Measurements from ENCODE around the gene SKP1.

The SKP1 gene

DNA sequence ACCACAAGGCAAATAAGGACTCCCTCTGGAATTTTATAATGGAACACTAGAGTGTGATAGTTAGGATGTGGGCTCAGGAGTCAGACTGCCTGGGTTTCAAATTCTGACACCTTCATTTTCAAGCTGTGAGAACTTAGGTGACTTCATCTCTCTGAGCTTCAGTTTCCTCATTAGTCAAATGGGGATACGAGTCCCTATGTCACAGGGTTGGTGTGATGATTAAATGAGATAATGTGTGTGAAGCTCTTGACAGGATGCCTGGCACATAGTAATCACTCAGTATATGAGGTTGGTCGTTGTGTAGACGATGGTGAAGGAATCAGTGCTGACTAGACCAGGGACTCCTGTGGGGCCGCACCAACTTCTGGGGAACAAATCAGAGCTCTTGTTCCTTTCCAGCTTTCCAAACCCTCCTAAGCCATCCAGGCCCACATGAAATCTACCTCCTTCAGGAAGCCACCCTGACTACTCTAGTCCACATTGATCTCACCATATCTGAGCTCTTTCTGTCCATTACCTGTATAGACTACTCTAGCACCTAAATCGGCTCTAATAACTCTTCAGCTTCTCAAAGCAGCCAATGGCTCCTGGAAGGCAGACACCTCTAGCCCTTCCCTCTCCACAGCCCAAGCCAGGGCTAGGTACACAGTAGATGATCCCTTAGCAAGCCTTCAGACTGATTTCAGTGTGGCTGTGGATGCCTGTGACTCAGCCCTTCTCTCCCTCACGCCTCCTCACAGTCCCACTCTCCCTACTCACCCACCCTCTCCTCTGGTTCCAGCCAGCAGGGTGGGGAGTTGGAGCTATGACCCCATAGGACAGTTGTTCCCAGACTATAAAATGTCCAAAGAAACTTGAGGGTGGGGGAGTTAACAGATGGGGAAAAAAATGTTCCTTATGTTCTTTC lies 64.8 kb downstream of the SKP1 start:
- no peak for DNase-seq

DNA sequence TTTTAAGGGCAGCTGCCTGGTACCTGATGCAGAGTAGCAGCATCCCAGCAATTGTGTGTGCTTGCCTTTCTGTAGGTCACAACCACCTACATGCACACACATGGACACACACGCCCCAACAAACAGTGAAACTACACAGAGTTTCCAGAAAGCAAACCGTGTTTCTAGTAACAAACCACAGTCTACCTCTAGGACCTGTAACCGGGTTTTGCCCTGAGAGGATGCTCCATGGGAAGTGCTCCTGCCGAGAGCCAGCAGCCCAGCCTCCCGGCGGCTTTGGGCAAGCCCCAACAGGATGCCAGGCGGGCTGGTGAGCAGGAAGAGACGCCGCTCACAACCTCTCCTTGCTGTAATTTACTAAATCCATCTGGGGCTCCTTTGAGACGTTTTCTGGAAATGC lies 66.4 kb downstream of the SKP1 start:
- no peak for DNase-seq

DNA sequence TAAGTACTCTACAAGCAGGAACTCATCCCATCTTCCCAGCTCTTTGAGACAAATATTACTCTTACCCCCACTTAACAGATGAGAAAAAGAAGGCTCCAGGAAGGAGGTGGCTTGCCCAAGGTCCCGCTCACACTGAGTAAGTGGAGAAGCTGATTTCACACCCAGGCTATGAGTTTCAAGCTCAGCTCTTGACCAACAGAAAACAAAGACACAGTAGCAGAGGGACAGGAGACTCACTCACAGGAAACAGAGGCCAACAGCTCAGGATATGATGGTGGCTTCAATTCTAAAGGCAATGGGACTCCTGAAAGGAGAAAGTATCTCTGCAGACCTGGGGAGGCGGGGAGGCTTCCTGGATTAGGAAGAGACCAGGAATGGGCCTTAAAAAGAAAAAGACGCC lies 69.0 kb downstream of the SKP1 start:
- no peak for DNase-seq

DNA sequence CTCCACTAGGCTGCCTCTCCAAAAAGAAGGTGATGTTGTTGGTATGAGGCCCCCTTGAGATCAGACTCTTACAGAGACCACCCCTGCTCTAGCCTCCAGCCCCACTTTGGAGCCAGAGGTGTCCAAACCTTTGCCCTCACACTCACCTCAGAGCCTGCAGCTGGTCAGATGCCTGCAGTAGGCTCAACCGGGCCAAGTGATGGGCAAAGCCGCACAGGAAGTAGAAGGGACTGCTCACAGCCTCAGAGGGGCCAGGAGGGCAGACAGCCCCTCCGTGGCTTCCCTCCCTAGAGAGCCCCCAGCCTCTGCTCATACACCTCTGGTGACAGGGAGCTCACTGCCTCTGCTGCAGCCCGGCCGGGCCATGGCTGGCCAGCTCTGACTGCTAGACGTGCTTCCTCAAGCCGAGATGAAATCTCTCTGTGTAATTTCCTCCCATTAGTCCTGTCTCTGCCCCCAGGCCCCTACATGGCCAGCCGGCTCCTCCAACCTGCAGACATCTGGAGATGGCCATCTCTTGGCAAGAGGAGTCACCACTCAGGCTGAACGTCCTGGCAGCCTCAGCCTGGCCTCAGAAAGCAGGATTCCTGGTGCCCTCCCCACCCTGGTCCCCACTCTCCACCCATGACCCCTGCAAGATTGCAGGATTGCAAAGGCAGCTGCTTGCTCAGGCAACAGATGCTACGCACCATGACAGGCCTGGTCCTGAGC lies 69.6 kb downstream of the SKP1 start:
- no peak for DNase-seq

DNA sequence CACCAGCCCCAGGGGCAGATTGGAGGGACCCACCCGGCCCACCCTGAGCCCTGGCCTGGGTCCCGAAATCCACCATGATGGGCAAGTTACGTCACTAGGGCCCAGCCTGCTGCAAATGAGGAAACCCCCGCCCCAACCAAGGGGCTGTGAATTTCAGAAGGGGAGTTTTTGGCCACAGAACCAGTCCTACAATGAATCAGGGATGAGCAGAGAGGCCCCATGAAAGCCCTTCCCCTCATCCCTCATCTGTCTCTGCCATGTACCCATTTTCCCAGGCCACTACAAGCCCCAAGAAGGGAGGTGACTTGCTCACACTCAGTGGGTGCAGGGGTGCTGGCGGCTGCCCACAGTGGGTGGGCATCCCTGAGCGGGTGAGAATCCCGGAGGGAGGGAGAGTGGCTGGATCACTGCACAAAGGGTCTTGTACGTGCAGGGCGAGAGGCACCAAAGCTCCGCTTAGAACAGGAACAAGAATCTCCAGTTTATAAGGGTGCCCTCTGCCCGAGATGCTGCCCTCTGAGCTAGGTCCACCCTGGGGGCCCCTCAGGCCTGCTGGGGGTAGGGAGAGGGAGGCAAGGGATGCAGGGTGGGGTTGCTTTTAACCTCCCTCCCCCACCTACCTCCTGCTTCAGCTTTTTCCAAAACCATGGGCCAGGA lies 72.6 kb downstream of the SKP1 start:
- DNase-seq: peak; percentile 34

DNA sequence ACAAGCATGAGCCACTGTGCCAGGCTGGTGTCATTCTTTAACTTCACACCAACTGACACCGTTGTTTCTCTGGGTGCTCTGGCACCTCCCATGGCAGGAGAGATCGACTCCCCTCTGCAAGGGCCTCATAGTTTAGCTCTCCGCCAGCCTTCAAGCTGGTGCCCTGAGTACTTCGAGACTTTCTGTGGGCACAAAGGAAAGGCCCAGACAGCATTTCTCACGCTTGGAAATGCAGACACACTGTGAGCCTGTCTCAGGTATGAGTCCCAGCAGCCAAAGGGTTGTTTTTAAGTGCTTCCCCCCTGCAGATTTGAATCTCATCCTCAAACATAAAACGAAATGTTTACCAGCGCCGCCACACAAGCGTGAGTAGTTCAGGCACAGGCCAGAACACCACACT lies 73.4 kb downstream of the SKP1 start:
- DNase-seq: peak; percentile 41

DNA sequence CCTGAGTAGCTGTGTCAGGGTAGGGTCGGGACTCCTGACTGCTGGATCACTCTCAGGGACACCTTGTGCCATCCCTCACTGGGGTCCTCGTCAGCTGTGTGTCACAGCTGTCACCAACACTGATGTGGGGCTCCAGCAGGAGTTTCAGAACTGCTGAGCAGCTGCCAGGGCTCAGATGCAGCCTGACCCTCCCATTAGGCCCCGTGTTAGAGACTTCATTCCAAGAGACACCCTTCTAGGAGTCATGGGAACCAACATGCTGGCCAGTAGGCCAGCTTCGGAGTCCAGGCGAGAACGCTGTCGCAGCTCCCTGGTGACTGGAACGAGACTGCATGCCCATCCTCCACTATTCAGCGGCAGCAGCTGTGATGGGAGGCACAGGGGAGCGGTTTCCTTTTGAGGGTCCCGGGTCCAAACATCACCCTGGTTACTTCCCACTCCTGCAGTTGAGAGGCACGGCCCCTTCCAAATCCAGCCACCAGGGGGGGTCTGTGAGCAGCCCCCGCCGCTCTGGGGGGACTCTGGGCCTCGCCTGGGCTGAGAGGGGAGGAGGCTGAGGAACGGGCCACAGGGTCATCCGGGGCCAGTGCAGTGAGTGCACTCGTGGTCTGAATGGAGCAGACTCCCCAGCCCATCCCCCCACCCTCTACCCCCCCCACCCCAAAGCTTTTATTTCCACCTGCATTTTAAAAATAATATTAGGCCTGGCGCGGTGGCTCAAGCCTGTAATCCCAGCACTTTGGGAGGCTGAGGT lies 74.9 kb downstream of the SKP1 start:
- peak; percentile 65 for DNase-seq

DNA sequence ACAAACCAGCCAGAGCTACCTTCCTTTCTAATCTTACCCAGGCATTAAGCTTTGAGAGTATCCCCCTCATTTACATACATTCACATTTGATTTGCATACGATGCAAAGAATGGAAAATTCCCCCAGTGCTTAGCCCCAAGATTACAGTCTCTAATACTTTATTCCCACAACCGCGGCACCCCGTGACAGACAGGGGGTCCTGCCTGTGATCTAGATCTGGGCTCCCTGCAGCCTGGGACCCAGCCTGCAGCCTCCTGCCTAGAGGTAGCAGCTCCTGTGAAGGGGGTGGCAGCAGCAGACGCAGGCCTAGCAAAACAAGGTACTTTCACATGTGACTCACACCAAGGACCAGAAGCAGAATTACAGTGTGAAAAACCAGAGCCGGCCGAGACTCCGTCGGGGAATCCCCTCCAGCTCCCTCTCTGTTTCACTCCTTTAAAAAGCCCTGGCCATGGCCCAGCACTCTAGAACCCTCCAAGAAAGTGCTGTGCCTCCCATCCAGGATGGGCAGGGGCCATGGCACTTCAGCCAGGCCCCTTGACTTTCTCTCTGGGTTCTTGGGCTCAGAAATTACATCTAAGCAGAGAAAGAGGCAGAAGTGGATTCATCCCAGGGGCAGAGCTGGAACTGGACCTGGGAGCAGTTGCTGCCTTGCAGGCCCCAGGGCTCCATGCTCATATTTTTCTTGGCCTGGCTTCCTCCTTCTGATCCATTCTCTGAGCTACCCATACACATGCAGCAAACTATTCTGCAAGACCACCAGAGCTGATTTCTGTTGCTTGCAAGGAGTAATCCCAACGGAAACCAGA lies 76.3 kb downstream of the SKP1 start:
- peak; percentile 81 for DNase-seq

DNA sequence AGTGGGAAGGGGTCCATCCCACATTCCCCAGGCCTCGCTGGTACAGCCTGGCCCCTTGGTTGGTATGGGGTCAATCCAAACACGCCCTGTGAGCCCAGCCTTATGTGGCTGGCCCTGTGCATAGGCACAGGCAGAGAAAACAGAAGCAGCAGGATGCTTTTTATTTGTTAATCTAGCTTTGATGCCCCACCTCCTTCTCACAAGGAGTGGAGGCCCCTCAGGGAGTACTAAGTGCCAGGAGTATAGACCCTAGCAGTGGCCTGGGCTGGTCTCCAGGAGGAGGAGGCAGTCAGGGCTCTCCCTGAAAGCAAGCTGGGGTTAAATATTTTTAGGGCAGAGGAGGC lies 76.8 kb downstream of the SKP1 start:
- DNase-seq: no peak

DNA sequence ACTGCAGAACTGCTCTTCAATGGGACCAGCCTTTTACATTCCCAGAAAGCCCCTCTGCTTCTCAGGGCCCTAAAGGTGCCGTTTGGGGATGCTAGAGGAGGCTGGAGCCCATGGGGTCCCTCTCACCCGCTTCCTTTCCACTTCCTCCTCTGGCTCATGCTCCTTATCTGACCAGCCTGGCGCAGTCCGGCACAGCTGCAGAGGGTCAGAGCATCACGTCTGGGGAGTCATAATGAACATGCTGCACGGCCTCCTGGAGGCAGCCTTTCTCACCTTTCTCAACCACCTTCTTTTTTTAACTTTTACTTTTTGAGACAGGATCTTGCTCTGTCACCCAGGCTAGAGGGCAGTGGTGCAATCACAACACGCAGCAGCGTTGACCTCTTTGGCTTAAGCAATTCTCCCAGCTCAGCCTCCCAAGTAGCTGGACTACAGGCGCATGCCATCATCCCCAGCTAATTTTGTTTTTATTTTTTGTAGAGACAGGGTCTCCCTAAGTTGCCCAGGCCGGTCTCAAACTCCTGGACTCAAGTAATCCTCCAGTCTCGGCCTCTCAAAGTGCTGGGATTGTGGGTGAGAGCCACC lies 77.4 kb downstream of the SKP1 start:
- no peak for DNase-seq

Measured in effector CD4-positive, alpha-beta T cell (primary cell).